Measurements from ENCODE around the gene CFAP77. TPM values are rescaled to one million over a fixed set of nuclear protein-coding genes. Genes with fewer than 3 reads are reported as not detected.

CFAP77 gene
- total RNA-seq, 2 experiments from 2014 or later, result not detected

DNA sequence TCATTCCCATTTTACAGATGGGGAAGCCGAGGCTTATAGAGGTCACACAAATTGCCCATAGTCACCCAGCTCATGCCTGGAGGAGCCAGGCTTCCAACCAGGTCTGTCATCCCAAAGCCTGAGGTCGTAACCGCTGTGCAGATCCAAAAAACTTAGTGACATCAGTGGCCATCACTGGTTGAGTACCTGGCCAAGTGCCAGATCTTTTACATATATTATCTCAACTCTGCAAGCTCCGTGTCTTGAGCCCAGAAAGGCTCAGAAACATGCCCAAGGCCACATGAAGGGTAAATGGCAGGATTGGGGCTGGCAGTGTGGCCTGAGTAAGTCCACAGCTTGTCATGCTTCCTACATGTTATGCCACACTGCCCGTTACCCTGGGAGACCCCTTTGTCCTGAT is 13.5 kb downstream of the CFAP77 start:
- Mint-ChIP-seq H3K27me3 (peaks cover 49% of the 10 kb centered on the region), H3K27ac (no peak overlapping the region), H3K9me3 (no peaks in the 10 kb centered on the region), H3K4me1 (ENCODE audit: low read depth) (no peaks in the 10 kb centered on the region), H3K4me3 (no peak overlapping the region), H3K36me3 (ENCODE audit: low read depth) (no peaks in the 10 kb centered on the region)
- DNase-seq (no peak), ATAC-seq (no peak)
- intact Hi-C loops (cut with micrococcal nuclease), result no loop called here
- ChIA-PET CTCF (interaction anchor here (1.3 to 2.4 kb wide), 2 partner anchors 11 to 126 kb away, joined by 3 to 5 read pairs; no protein-coding TSS in a partner anchor), POLR2A (no interaction called here)
- TF ChIP-seq, protein P1, sequence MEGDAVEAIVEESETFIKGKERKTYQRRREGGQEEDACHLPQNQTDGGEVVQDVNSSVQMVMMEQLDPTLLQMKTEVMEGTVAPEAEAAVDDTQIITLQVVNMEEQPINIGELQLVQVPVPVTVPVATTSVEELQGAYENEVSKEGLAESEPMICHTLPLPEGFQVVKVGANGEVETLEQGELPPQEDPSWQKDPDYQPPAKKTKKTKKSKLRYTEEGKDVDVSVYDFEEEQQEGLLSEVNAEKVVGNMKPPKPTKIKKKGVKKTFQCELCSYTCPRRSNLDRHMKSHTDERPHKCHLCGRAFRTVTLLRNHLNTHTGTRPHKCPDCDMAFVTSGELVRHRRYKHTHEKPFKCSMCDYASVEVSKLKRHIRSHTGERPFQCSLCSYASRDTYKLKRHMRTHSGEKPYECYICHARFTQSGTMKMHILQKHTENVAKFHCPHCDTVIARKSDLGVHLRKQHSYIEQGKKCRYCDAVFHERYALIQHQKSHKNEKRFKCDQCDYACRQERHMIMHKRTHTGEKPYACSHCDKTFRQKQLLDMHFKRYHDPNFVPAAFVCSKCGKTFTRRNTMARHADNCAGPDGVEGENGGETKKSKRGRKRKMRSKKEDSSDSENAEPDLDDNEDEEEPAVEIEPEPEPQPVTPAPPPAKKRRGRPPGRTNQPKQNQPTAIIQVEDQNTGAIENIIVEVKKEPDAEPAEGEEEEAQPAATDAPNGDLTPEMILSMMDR (IDR thresholded peaks at IDR 0.05), result no peak

DNA sequence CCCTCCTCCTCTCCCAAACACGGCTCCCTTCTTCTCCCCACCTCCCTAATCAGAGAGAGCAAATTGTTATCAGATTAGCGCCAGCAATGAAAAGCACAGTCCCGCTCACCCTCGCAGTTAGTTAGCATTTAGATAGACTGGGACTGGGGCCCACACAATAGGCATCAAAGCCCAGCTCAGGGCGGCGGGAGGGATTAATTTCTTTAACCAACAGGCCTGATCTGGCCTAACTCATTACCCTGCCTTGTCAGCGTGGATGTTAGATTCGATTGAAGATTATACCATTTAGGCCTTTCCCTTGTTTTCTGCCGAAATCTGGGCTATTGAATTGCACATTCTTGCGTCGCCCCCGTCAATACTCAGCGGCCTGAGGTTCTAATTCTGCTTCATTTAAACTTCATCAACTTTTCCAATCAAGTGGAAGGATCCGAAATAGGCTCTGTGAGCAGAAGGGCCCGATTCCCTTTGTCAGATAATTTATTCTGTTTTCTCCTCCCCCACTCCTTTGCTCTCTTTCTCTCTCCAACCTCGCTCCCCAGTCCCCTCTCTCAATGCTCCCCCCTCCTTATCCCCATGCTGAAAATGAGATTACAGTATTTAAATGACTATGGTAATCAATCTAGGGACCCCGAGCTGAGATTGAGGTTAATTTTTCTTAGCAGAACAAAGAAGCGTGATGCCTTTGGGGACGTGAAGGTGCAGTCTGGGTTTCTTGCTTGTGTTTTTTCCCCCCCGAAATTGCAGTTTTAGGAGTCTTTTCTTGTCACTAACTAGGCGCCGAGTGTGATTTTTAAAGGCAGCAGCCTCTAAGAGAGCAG is 15.1 kb downstream of the CFAP77 start:
- TF ChIP-seq, protein P1 (IDR thresholded peaks at IDR 0.05), result no peak
- ChIA-PET CTCF (interaction anchor here (1.5 kb wide), 1 partner anchor 13 kb away, joined by 4 read pairs; no protein-coding TSS in a partner anchor), POLR2A (no interaction called here)
- Mint-ChIP-seq H3K27me3 (peaks cover 46% of the 10 kb centered on the region), H3K27ac (no peak overlapping the region), H3K9me3 (no peaks in the 10 kb centered on the region), H3K4me1 (ENCODE audit: low read depth) (no peaks in the 10 kb centered on the region), H3K36me3 (ENCODE audit: low read depth) (no peaks in the 10 kb centered on the region), H3K4me3 (no peak overlapping the region)
- intact Hi-C loops (cut with micrococcal nuclease), result no loop called here
- DNase-seq, result no peak
- ATAC-seq, result no peak

DNA sequence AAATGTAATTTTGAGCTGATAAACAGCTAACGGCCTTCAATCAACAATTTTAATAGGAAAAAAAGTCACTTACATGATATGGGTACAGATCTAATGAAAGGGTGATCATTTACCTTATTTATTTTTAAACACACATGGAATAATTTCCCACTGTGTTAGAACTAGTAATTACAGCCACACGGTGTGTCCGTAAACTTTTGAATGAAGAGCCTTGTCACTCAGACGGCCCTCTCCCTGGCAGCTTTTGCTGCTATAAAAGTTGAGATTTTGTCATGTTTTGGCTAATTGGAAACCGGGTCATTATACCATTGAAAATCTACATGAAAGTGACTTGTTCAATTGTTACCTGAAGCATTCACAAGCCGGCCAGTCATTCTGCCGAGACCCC is 15.7 kb downstream of the CFAP77 start:
- no peak for DNase-seq
- H3K27me3 Mint-ChIP-seq, result peaks cover 49% of the 10 kb centered on the region
- ChIA-PET POLR2A (no interaction called here), CTCF (interaction anchor here (1.5 kb wide), 1 partner anchor 13 kb away, joined by 4 read pairs; no protein-coding TSS in a partner anchor)
- H3K9me3 Mint-ChIP-seq, result no peaks in the 10 kb centered on the region
- no peak for ATAC-seq
- intact Hi-C loops (cut with micrococcal nuclease), result no loop called here
- TF ChIP-seq, protein P1 (IDR thresholded peaks at IDR 0.05), result no peak
- H3K27ac Mint-ChIP-seq, result no peak overlapping the region
- H3K4me1 Mint-ChIP-seq (ENCODE audit: low read depth), result no peaks in the 10 kb centered on the region
- H3K36me3 Mint-ChIP-seq (ENCODE audit: low read depth), result no peaks in the 10 kb centered on the region
- H3K4me3 Mint-ChIP-seq, result no peak overlapping the region

- no peaks in the 10 kb centered on the region for H3K36me3 Mint-ChIP-seq (ENCODE audit: low read depth)
- H3K27ac Mint-ChIP-seq, result no peak overlapping the region
- no peaks in the 10 kb centered on the region for H3K4me1 Mint-ChIP-seq (ENCODE audit: low read depth)
- DNase-seq, result no peak
- CTCF ChIA-PET, result no interaction called here
- TF ChIP-seq, protein P1 (IDR thresholded peaks at IDR 0.05), result no peak
- no peak overlapping the region for H3K4me3 Mint-ChIP-seq
- H3K27me3 Mint-ChIP-seq, result peaks cover 53% of the 10 kb centered on the region
- no peaks in the 10 kb centered on the region for H3K9me3 Mint-ChIP-seq
- intact Hi-C loops (cut with micrococcal nuclease), result no loop called here
- POLR2A ChIA-PET, result no interaction called here
- ATAC-seq, result no peak
These were observed 16.8 kb downstream of the CFAP77 start for GRCh38 chr9:132426639-132427414.

GRCh38 chr9:132430998-132431397 is 21.0 kb downstream of the CFAP77 start:
- Mint-ChIP-seq H3K27ac (no peak overlapping the region), H3K27me3 (peaks cover 45% of the 10 kb centered on the region), H3K36me3 (ENCODE audit: low read depth) (no peaks in the 10 kb centered on the region), H3K4me1 (ENCODE audit: low read depth) (no peaks in the 10 kb centered on the region), H3K9me3 (no peaks in the 10 kb centered on the region), H3K4me3 (no peak overlapping the region)
- intact Hi-C loops (cut with micrococcal nuclease), result no loop called here
- no peak for ATAC-seq
- TF ChIP-seq, protein P1 (IDR thresholded peaks at IDR 0.05), result no peak
- ChIA-PET CTCF (no interaction called here), POLR2A (no interaction called here)
- no peak for DNase-seq

All from activated CD8-positive, alpha-beta T cell treated with anti-CD3 and anti-CD28 coated beads for 36 hours (primary cell).